K562 (cell line): ENCODE measurements around the gene SLC12A4. TPM values are rescaled to one million over a fixed set of nuclear protein-coding genes. Genes with fewer than 3 reads are reported as not detected.

ENCODE experiments used
- ATAC-seq: fragments of 200-7000 bp; cut with Tn5 transposase; 3 replicates; pipeline ENCODE4 v1.9.1; 2020; ENCODE audit warnings: moderate library complexity
- BruUV-seq: library from RNA; stranded (reverse); fragments of 400-500 nt; replicated peaks from 2 replicates; lab custom pipeline; 2021; lab: Mats Ljungman, UMichigan
- CTCF ChIA-PET: fragments of 300-600 bp; formaldehyde crosslinking; extraction: SDS; loops from one replicate; lab custom pipeline; 2021; ENCODE audit warnings: low intra/inter-chr PET ratio; lab: Yijun Ruan, JAX
- POLR2A ChIA-PET: fragments of 300-600, 350-650 bp; sonication (Branson Sonifier 250); formaldehyde crosslinking; extraction: SDS; loops from one replicate; lab custom pipeline; 2021; ENCODE audit warnings: antibody characterized with exemption, inconsistent platforms; lab: Yijun Ruan, JAX
- DNase-seq, 4 experiments: peaks; one replicate each; pipeline versions ENCODE4 v3.0.0 to v3.0.0-alpha.2; 2011 to 2018; ENCODE audit warnings: low spot score in 3 of 4, mixed read lengths in 3 of 4; ENCODE audit errors: extremely low read depth in 1 of 4
- FAIRE-seq: peaks from 2 replicates; lab custom pipeline; 2011; peaks lifted over from hg19 to GRCh38; lab: Jason Lieb, UNC
- H2AFZ ChIP-seq: 2 replicates; pipeline ENCODE4 v1.6.0; 2011; ENCODE audit warnings: low read depth, low read length, control low read depth, inconsistent platforms
- H3K27ac ChIP-seq: fragments of 200-600 bp; 3 replicates; pipeline ENCODE4 v1.8.0; 2011; ENCODE audit warnings: low read depth, mild to moderate bottlenecking, control low read depth, inconsistent platforms, low read length, moderate library complexity, mixed read lengths; ENCODE audit errors: extremely low read depth
- H3K27me3 ChIP-seq, 2 experiments: fragments of 300-600 bp in 1 of 2; 2 replicates in 1 of 2; 3 replicates in 1 of 2; pipeline versions ENCODE4 v1.6.0 to v1.8.0; 2011; ENCODE audit warnings: inconsistent platforms in 2 of 2, low read length in 2 of 2, mild to moderate bottlenecking in 1 of 2, mixed read lengths in 1 of 2, moderate library complexity in 1 of 2; ENCODE audit not compliant: control insufficient read depth in 2 of 2, insufficient read depth in 2 of 2
- H3K36me3 ChIP-seq: fragments of 300-600 bp; 3 replicates; pipeline ENCODE4 v1.8.0; 2011; ENCODE audit warnings: mild to moderate bottlenecking, low read length, inconsistent platforms; ENCODE audit not compliant: control insufficient read depth, insufficient read depth
- H3K4me1 ChIP-seq, 2 experiments: fragments of 200-600 bp in 1 of 2; replicated peaks in 1 of 2; 2 replicates in 1 of 2; 3 replicates in 1 of 2; pipeline versions ENCODE4 v1.5.1 to v1.8.0; 2011; ENCODE audit warnings: inconsistent platforms in 2 of 2, low read length in 2 of 2, mild to moderate bottlenecking in 1 of 2, mixed read lengths in 1 of 2, moderate library complexity in 1 of 2; ENCODE audit not compliant: control insufficient read depth in 2 of 2, insufficient read depth in 2 of 2
- H3K4me2 ChIP-seq: 2 replicates; pipeline ENCODE4 v1.6.1; 2011; ENCODE audit warnings: low read length, control low read depth, inconsistent platforms, mixed read lengths; ENCODE audit not compliant: insufficient read depth
- H3K4me3 ChIP-seq: fragments of 200-600 bp; sonication (generic), shearing (Covaris generic); 2 replicates; pipeline ENCODE4 v1.5.1; 2016; ENCODE audit warnings: control low read depth, inconsistent platforms
- H3K79me2 ChIP-seq: fragments of 200-600 bp; 3 replicates; pipeline ENCODE4 v1.8.0; 2011; ENCODE audit warnings: low read length, inconsistent platforms; ENCODE audit not compliant: control insufficient read depth, insufficient read depth
- H3K9ac ChIP-seq, 2 experiments: 2 replicates each; pipeline versions ENCODE4 v1.6.0 to v1.6.1; 2011; ENCODE audit warnings: low read depth in 2 of 2, low read length in 2 of 2, control low read depth in 1 of 2, inconsistent platforms in 1 of 2, mild to moderate bottlenecking in 1 of 2, mixed read lengths in 1 of 2; ENCODE audit not compliant: insufficient read depth in 1 of 2
- H3K9me1 ChIP-seq: one replicate; pipeline ENCODE4 v1.6.0; 2011; ENCODE audit warnings: inconsistent platforms, mild to moderate bottlenecking, low read length, moderate library complexity; ENCODE audit not compliant: control insufficient read depth, insufficient read depth
- H3K9me3 ChIP-seq: replicated peaks from 2 replicates; pipeline ENCODE4 v1.5.1; 2011; ENCODE audit warnings: low read depth, low read length, inconsistent platforms; ENCODE audit not compliant: control insufficient read depth, insufficient read depth
- H4K20me1 ChIP-seq: replicated peaks from 2 replicates; pipeline ENCODE4 v1.6.1; 2011; ENCODE audit warnings: low read length, inconsistent platforms, mixed read lengths; ENCODE audit not compliant: control insufficient read depth, insufficient read depth
- GABPA ChIP-seq: fragments of 200-800 bp; sonication (Bioruptor generic); conservative IDR thresholded peaks from 2 replicates; pipeline ENCODE4 v1.6.1; 2016; ENCODE audit warnings: low read depth, missing genetic modification characterization, missing compliant biosample characterization
- MTA1 ChIP-seq: fragments of 450-650 bp; IDR thresholded peaks from 2 replicates; pipeline ENCODE4 v1.6.1; 2017; ENCODE audit warnings: borderline replicate concordance
- NEUROD1 ChIP-seq: fragments of 150-350 bp; IDR thresholded peaks from 2 replicates; pipeline ENCODE4 v1.6.1; 2014; ENCODE audit warnings: borderline replicate concordance, low read length, low read depth; ENCODE audit not compliant: partially characterized antibody
- NR2C2 ChIP-seq, 2 experiments: fragments of 200-800 bp in 1 of 2; sonication (Bioruptor generic) in 1 of 2; sonication (generic) in 1 of 2; formaldehyde crosslinking in 1 of 2; IDR thresholded peaks; 2 replicates each; pipeline versions ENCODE4 v1.6.1 to v1.8.0; 2016 to 2022; ENCODE audit warnings: mild to moderate bottlenecking in 1 of 2, missing compliant biosample characterization in 1 of 2, missing genetic modification characterization in 1 of 2, missing genetic modification reagents in 1 of 2
- SRSF7 ChIP-seq: fragments of 200-400 bp; formaldehyde crosslinking; optimal IDR thresholded peaks from 2 replicates; pipeline ENCODE3; 2017; ENCODE audit warnings: mild to moderate bottlenecking, low read depth, low read length
- WGBS: fragments of 100-300 bp; shearing (Covaris generic); methylation state at CpG from one replicate; pipeline ENCODE4 v1.1.6; 2016; ENCODE audit warnings: low coverage, mixed read lengths; ENCODE audit not compliant: insufficient coverage; ENCODE audit errors: missing lambda C conversion rate; 5-methylcytosine and 5-hydroxymethylcytosine counted together
- in situ Hi-C: fragments of 300-500 bp; cut with MboI; formaldehyde crosslinking; loops from 4 replicates; pipeline ENCODE4 v1.15.0; 2018; ENCODE audit warnings: inconsistent platforms, mixed read lengths
- intact Hi-C: fragments of 100-400 bp; cut with micrococcal nuclease; formaldehyde crosslinking; loops from 2 replicates; pipeline ENCODE4 v1.14.2; 2022
- polyA plus RNA-seq, 8 experiments: library from polyadenylated mRNA; depleted of rRNA in 4 of 8; stranded (reverse) in 5 of 8; unstranded in 3 of 8; fragments of >200 nt; fragmentation: Nextera tagmentation in 2 of 8; fragmentation: Illumina TruSeq in 1 of 8; extraction: Ambion mirVana in 2 of 8; extraction: Trizol in 1 of 8; gene quantifications; 2 replicates each; pipeline versions ENCODE4 v1.2.1 to v1.2.3, GENCODE V29; 2011 to 2014; ENCODE audit warnings: inconsistent platforms in 1 of 8, missing spikeins in 1 of 8
- total RNA-seq, 7 experiments: library from RNA; depleted of rRNA in 6 of 7; stranded (reverse); fragments of >200 nt in 6 of 7; fragmentation: Illumina TruSeq in 2 of 7; extraction: Trizol in 2 of 7; gene quantifications; 2 replicates each; pipeline versions ENCODE4 v1.2.1 to v1.2.3, GENCODE V29; 2011 to 2021; ENCODE audit warnings: low replicate concordance in 1 of 7
- TF ChIP-seq, protein P1 (sequence below), 3 experiments: IDR thresholded peaks in 2 of 3; conservative IDR thresholded peaks in 1 of 3; 2 replicates each; pipeline ENCODE4 v1.5.1; 2011 to 2012; ENCODE audit warnings: low read length in 3 of 3, mild to moderate bottlenecking in 3 of 3, control low read depth in 2 of 3, improper control_type of control experiment in 1 of 3, inconsistent platforms in 1 of 3, low read depth in 1 of 3, mixed read lengths in 1 of 3, moderate library complexity in 1 of 3; ENCODE audit not compliant: insufficient read depth in 2 of 3
- TF ChIP-seq, protein P2 (sequence below): sonication (generic); formaldehyde crosslinking; IDR thresholded peaks from 2 replicates; pipeline ENCODE4 v1.8.1; 2023; ENCODE audit warnings: mild to moderate bottlenecking, missing genetic modification reagents
- TF ChIP-seq, protein P3 (sequence below): IDR thresholded peaks from 2 replicates; pipeline ENCODE4 v1.6.1; 2011; ENCODE audit warnings: borderline replicate concordance, low read depth, mild to moderate bottlenecking, moderate library complexity, low read length; ENCODE audit not compliant: insufficient read depth, poor library complexity, severe bottlenecking

SLC12A4 gene
- total and polyA plus RNA-seq, 9 of the 15 experiments (the other 6 are each of a cell fraction or from before 2014, with no cell fraction given), result 0.75 to 43.5 (median 15.0) TPM

DNA sequence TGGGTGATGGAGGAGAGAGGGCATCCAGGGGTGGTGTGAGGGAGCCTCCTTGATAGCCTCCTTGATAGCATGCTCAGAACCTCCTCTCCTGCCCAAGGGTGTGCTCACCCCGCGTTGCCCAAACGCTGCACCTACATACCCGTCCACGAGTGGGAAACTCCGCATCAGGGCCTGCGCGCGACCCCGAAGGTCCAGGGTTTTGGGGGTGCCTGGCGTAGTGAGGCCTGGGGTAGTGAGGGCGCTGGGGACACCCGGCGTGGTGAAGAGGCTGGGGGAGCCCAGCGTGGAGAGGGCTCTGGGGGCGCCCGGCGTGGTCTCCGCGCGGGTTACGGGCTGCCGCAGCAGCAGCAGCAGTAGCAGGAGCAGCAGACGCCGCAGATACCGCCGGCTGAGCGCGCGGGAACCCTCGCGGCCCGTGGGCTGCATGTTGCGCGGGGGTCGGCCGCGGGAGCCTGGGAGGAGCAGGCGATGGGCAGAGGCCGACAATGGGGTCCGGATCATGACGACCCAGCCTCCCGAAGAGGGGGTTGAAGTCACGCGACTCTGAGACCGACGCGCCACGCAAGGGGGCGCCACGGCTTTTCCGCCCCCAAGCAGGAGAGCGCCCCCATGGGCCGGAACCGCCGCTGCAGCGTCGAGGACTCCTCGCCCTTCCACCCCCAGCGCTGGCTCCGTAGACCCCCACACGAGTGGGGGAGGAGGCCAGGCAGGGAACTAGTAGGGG, 11.7 kb upstream of the SLC12A4 start, which contains the start of gene DPEP3:
Gene DPEP3 (minus strand): TSS at position 545 of the 724 bp plus-strand sequence. CDS start 119 bp downstream, at position 426.
- H3K4me1 ChIP-seq, result peaks cover 9 to 31% of the 10 kb centered on the region in 2 experiments
- no peak within 1 kb of the TSS for H2AFZ ChIP-seq
- TF ChIP-seq NR2C2 (CRISPR knock-in tag; IDR thresholded peaks at IDR 0.05), result no peak
- TF ChIP-seq NR2C2 (tag; IDR thresholded peaks at IDR 0.05), result no peak
- TF ChIP-seq, protein P1, sequence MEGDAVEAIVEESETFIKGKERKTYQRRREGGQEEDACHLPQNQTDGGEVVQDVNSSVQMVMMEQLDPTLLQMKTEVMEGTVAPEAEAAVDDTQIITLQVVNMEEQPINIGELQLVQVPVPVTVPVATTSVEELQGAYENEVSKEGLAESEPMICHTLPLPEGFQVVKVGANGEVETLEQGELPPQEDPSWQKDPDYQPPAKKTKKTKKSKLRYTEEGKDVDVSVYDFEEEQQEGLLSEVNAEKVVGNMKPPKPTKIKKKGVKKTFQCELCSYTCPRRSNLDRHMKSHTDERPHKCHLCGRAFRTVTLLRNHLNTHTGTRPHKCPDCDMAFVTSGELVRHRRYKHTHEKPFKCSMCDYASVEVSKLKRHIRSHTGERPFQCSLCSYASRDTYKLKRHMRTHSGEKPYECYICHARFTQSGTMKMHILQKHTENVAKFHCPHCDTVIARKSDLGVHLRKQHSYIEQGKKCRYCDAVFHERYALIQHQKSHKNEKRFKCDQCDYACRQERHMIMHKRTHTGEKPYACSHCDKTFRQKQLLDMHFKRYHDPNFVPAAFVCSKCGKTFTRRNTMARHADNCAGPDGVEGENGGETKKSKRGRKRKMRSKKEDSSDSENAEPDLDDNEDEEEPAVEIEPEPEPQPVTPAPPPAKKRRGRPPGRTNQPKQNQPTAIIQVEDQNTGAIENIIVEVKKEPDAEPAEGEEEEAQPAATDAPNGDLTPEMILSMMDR (IDR thresholded peaks at IDR 0.05 in 2 of 3, conservative IDR thresholded peaks at IDR 0.05 in 1 of 3; ENCODE audit: insufficient read depth in 2 of 3, low read depth in 1 of 3, low read length in 3 of 3), result peak in 1 of 3 experiments; percentile 51; a peak in 1 of 6 replicates
- TF ChIP-seq, protein P2, sequence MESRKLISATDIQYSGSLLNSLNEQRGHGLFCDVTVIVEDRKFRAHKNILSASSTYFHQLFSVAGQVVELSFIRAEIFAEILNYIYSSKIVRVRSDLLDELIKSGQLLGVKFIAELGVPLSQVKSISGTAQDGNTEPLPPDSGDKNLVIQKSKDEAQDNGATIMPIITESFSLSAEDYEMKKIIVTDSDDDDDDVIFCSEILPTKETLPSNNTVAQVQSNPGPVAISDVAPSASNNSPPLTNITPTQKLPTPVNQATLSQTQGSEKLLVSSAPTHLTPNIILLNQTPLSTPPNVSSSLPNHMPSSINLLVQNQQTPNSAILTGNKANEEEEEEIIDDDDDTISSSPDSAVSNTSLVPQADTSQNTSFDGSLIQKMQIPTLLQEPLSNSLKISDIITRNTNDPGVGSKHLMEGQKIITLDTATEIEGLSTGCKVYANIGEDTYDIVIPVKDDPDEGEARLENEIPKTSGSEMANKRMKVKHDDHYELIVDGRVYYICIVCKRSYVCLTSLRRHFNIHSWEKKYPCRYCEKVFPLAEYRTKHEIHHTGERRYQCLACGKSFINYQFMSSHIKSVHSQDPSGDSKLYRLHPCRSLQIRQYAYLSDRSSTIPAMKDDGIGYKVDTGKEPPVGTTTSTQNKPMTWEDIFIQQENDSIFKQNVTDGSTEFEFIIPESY (CRISPR knock-in tag), result peak; percentile 96
- no peak for TF ChIP-seq GABPA (tag)
- TF ChIP-seq, protein P3, sequence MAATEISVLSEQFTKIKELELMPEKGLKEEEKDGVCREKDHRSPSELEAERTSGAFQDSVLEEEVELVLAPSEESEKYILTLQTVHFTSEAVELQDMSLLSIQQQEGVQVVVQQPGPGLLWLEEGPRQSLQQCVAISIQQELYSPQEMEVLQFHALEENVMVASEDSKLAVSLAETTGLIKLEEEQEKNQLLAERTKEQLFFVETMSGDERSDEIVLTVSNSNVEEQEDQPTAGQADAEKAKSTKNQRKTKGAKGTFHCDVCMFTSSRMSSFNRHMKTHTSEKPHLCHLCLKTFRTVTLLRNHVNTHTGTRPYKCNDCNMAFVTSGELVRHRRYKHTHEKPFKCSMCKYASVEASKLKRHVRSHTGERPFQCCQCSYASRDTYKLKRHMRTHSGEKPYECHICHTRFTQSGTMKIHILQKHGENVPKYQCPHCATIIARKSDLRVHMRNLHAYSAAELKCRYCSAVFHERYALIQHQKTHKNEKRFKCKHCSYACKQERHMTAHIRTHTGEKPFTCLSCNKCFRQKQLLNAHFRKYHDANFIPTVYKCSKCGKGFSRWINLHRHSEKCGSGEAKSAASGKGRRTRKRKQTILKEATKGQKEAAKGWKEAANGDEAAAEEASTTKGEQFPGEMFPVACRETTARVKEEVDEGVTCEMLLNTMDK, result peak; percentile 47
- peak; percentile 49 for TF ChIP-seq SRSF7
- TF ChIP-seq NEUROD1, result no peak
- TF ChIP-seq MTA1, result no peak
- no TSS peak for BruUV-seq
- intact Hi-C loops, result no loop called here
- no peaks in the 10 kb centered on the region for H3K79me2 ChIP-seq
- ChIA-PET CTCF (interaction anchor here (0.6 kb wide), 1 partner anchor 97 kb away, joined by 3 read pairs; no protein-coding TSS in a partner anchor), POLR2A (no interaction called here)
- H3K36me3 ChIP-seq, result no peaks in the 10 kb centered on the region
- in situ Hi-C loops, result no loop called here
- peak within 1 kb of the TSS in 1 of 2 experiments; percentile 2; a peak in 2 of 4 replicates for H3K9ac ChIP-seq
- no peak within 1 kb of the TSS for H3K4me3 ChIP-seq
- no peaks in the 10 kb centered on the region for H3K9me1 ChIP-seq
- FAIRE-seq, result no peak
- H3K27me3 ChIP-seq, result peaks cover 0 to 4% of the 10 kb centered on the region in 2 experiments; a peak in 1 of 5 replicates
- DNase-seq, result no peak
- WGBS, result 93% methylated on average over 47 of the region's 62 CpGs
- H3K4me2 ChIP-seq, result no peak within 1 kb of the TSS
- H4K20me1 ChIP-seq, result no peaks in the 10 kb centered on the region
- ATAC-seq, result no peak
- H3K9me3 ChIP-seq, result no peaks in the 10 kb centered on the region
- H3K27ac ChIP-seq, result no peak within 1 kb of the TSS
